Neural progenitor cell (in vitro differentiated cells): ENCODE data around the gene HOXC13.

Experiments used
- CTCF ChIP-seq: fragments of 200-600 bp; sonication (generic); IDR thresholded peaks from 2 replicates; pipeline ENCODE4 v1.5.1; 2017; ENCODE audit warnings: antibody characterized with exemption, mild to moderate bottlenecking
- EZH2 ChIP-seq: fragments of 200-600 bp; sonication (generic); IDR thresholded peaks from 2 replicates; pipeline ENCODE4 v1.6.1; 2017; ENCODE audit warnings: antibody characterized with exemption, mild to moderate bottlenecking, moderate library complexity

- TF ChIP-seq CTCF, result no peak
- peak; percentile 88 for TF ChIP-seq EZH2
Measured at GRCh38 chr12:53994009-53994263, 55.3 kb downstream of the HOXC13 start.
